ENCODE measurements around the gene LYRM4. TPM values are rescaled to one million over a fixed set of nuclear protein-coding genes. Genes with fewer than 3 reads are reported as not detected.

LYRM4 gene
- total and polyA plus RNA-seq, 9 of the 15 experiments (the other 6 are each of a cell fraction or from before 2014, with no cell fraction given) = 24.2 to 69.4 (median 41.8) TPM

GRCh38 chr6:5260661-5261544 lies at the start of gene LYRM4, which contains the start of gene FARS2 (continued):
- TF ChIP-seq ZNF449 (CRISPR knock-in tag; IDR thresholded peaks at IDR 0.05) (no peak), SOX6 (IDR thresholded peaks at IDR 0.05) (no peak), GTF3C2 (IDR thresholded peaks at IDR 0.05; ENCODE audit: borderline replicate concordance, extremely low read depth, insufficient read length) (no peak), MCM2 (IDR thresholded peaks at IDR 0.05; ENCODE audit: low read depth) (no peak), NCOA2 (IDR thresholded peaks at IDR 0.05; ENCODE audit: partially characterized antibody in 2 of 2) (peak in 1 of 2 experiments; percentile 100), RBFOX2 (IDR thresholded peaks at IDR 0.05; ENCODE audit: low read depth, low read length) (peak; percentile 81), ZNF644 (tag; IDR thresholded peaks at IDR 0.05; ENCODE audit: low read depth) (no peak), TAL1 (IDR thresholded peaks at IDR 0.05) (peak; percentile 58), ETV5 (CRISPR knock-in tag; IDR thresholded peaks at IDR 0.05; ENCODE audit: low read depth) (no peak; the same call in 1 of the 2 replicates), ETV6 (IDR thresholded peaks at IDR 0.05; ENCODE audit: borderline replicate concordance in 1 of 2, low read depth in 2 of 2, low read length in 1 of 2) (no peak), ETV6 (CRISPR knock-in tag; IDR thresholded peaks at IDR 0.05; ENCODE audit: borderline replicate concordance) (no peak), MYNN (IDR thresholded peaks at IDR 0.05) (0 out of 2 replicates have a peak, but pooled peaks have one; percentile 47), MYNN (CRISPR knock-in tag; IDR thresholded peaks at IDR 0.05) (no peak), NCOA6 (IDR thresholded peaks at IDR 0.05) (no peak), E2F3 (CRISPR knock-in tag; IDR thresholded peaks at IDR 0.05) (no peak), CTCF (IDR thresholded peaks at IDR 0.05 in 2 of 3, conservative IDR thresholded peaks at IDR 0.05 in 1 of 3; ENCODE audit: insufficient read depth in 2 of 3, low read depth in 1 of 3, low read length in 3 of 3) (0 out of 6 replicates have a peak, but pooled peaks of 1 of the 3 experiments have one; percentile 0), PHF20 (IDR thresholded peaks at IDR 0.05; ENCODE audit: partially characterized antibody) (peak; percentile 70), NR2C1 (IDR thresholded peaks at IDR 0.05) (no peak), NR2C1 (tag; IDR thresholded peaks at IDR 0.05) (0 out of 2 replicates have a peak, but pooled peaks have one; percentile 52), ZBTB9 (CRISPR knock-in tag; IDR thresholded peaks at IDR 0.05) (no peak)

Data from K562 (cell line).